PC-9 (cell line): ENCODE measurements around the gene CHST1. TPM values are rescaled to one million over a fixed set of nuclear protein-coding genes. Genes with fewer than 3 reads are reported as not detected.

Source experiments
- BruUV-seq: library from RNA; stranded (reverse); fragments of 400-500 nt; replicated peaks from 2 replicates; lab custom pipeline; 2021; lab: Mats Ljungman, UMichigan
- CTCF ChIA-PET: fragments of 300-600 bp; sonication (Branson Sonifier 250); formaldehyde crosslinking; loops from one replicate; lab custom pipeline; 2022; ENCODE audit warnings: antibody characterized with exemption; lab: Charles Lee
- POLR2A ChIA-PET: fragments of 300-600 bp; sonication (Branson Sonifier 250); formaldehyde crosslinking; loops from one replicate; lab custom pipeline; 2022; ENCODE audit warnings: antibody characterized with exemption; ENCODE audit not compliant: unreplicated experiment; lab: Charles Lee
- DNase-seq, 2 experiments: peaks; one replicate each; pipeline versions ENCODE4 v3.0.0 to v3.0.0-alpha.2; 2015 to 2022; ENCODE audit warnings: mixed read lengths in 1 of 2
- H2AFZ ChIP-seq: fragments of 200-600 bp; sonication (generic); 2 replicates; pipeline ENCODE4 v1.8.1; 2017; ENCODE audit warnings: antibody characterized with exemption
- H3F3A ChIP-seq: fragments of 200-600 bp; sonication (generic); 2 replicates; pipeline ENCODE4 v1.8.1; 2017; ENCODE audit warnings: antibody characterized with exemption, mild to moderate bottlenecking, low read depth; ENCODE audit not compliant: insufficient read depth
- H3K27ac ChIP-seq: fragments of 200-600 bp; sonication (generic); 2 replicates; pipeline ENCODE4 v1.6.1; 2016; ENCODE audit warnings: mixed run types
- H3K27me3 ChIP-seq: fragments of 200-600 bp; sonication (generic); 2 replicates; pipeline ENCODE4 v1.6.1; 2016; ENCODE audit warnings: low read depth, mixed run types; ENCODE audit not compliant: insufficient read depth
- H3K36me3 ChIP-seq: fragments of 200-600 bp; sonication (generic); 2 replicates; pipeline ENCODE4 v1.6.1; 2016; ENCODE audit warnings: low read depth, mixed run types
- H3K4me1 ChIP-seq: fragments of 200-600 bp; sonication (generic); replicated peaks from 2 replicates; pipeline ENCODE4 v1.6.1; 2016; ENCODE audit warnings: mixed run types; ENCODE audit not compliant: insufficient read depth
- H3K4me2 ChIP-seq: fragments of 200-600 bp; sonication (generic); 2 replicates; pipeline ENCODE4 v1.6.1; 2017; ENCODE audit warnings: mixed run types
- H3K4me3 ChIP-seq: fragments of 200-600 bp; sonication (generic); 2 replicates; pipeline ENCODE4 v1.6.1; 2016; ENCODE audit warnings: mixed run types
- H3K79me2 ChIP-seq: fragments of 200-600 bp; sonication (generic); 2 replicates; pipeline ENCODE4 v1.6.1; 2017; ENCODE audit warnings: low read depth, mixed run types
- H3K9me2 ChIP-seq: fragments of 200-600 bp; sonication (generic); 2 replicates; pipeline ENCODE4 v1.8.1; 2017; ENCODE audit warnings: mild to moderate bottlenecking; ENCODE audit not compliant: insufficient read depth
- H3K9me3 ChIP-seq: fragments of 200-600 bp; sonication (generic); 2 replicates; pipeline ENCODE4 v1.8.1; 2016; ENCODE audit warnings: low read depth; ENCODE audit not compliant: insufficient read depth
- H4K20me1 ChIP-seq: fragments of 200-600 bp; sonication (generic); 2 replicates; pipeline ENCODE4 v1.8.1; 2017; ENCODE audit not compliant: insufficient read depth
- CTCF ChIP-seq: fragments of 200-600 bp; sonication (generic); conservative IDR thresholded peaks from 2 replicates; pipeline ENCODE4 v1.6.1; 2017; ENCODE audit warnings: mixed run types, antibody characterized with exemption, mild to moderate bottlenecking, moderate library complexity
- EZH2 ChIP-seq: fragments of 200-600 bp; sonication (generic); IDR thresholded peaks from 2 replicates; pipeline ENCODE4 v1.8.0; 2017; ENCODE audit warnings: antibody characterized with exemption, low read depth
- intact Hi-C: fragments of 100-400 bp; cut with micrococcal nuclease; formaldehyde crosslinking; loops from one replicate; pipeline ENCODE4 v1.10.0; 2022; ENCODE audit not compliant: unreplicated experiment
- total RNA-seq: library from RNA; stranded (reverse); gene quantifications from 2 replicates; pipeline ENCODE4 v1.2.3, GENCODE V29; 2021

The CHST1 gene
- total RNA-seq, 1 experiment from 2014 or later: not detected

- TF ChIP-seq CTCF: no peak
- TF ChIP-seq EZH2: no peak
- CTCF ChIA-PET: no interaction called here
- H3K9me2 ChIP-seq: no peaks in the 10 kb centered on the region; the same call in 1 of the 2 replicates
Measured at GRCh38 chr11:45609902-45610301, 55.5 kb downstream of the CHST1 start.

DNA sequence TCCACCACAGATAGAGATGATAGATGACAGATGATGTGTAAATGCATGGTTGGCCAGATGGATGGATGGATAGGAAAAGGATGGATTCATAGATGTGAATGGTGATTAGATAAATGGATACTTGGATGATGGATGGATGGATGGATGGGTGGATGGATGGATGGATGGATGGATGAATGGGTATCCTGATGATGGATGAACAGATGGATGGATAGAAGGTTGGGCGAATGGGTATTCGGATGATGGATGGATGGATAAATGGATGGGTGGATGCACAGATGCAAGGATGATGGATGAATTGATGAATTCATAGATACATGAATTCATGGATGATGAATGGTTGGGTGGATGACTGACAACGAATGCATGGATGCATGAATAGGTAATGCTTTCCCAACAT lies 56.1 kb downstream of the CHST1 start:
- ChIA-PET CTCF (no interaction called here), POLR2A (no interaction called here)
- Histone ChIP-seq H3K27ac (no peak overlapping the region), H4K20me1 (no peaks in the 10 kb centered on the region), H3K9me2 (no peaks in the 10 kb centered on the region; the same call in 1 of the 2 replicates), H3K9me3 (no peaks in the 10 kb centered on the region), H3K79me2 (no peaks in the 10 kb centered on the region), H3K4me3 (no peak overlapping the region), H3K4me1 (no peaks in the 10 kb centered on the region), H3K4me2 (no peak overlapping the region), H3K36me3 (no peaks in the 10 kb centered on the region), H2AFZ (no peak overlapping the region), H3K27me3 (peaks cover 32% of the 10 kb centered on the region), H3F3A (no peaks in the 10 kb centered on the region)
- intact Hi-C loops: no loop called here
- no peak for DNase-seq
- no TSS peak for BruUV-seq
- TF ChIP-seq CTCF (no peak), EZH2 (no peak)

More at GRCh38 chr11:45609902-45610301, 55.5 kb downstream of the CHST1 start:
- H3K27me3 ChIP-seq: peaks cover 28% of the 10 kb centered on the region
- no peak overlapping the region for H2AFZ ChIP-seq
- no peak overlapping the region for H3K4me2 ChIP-seq
- intact Hi-C loops: no loop called here
- H3F3A ChIP-seq: no peaks in the 10 kb centered on the region
- H3K4me1 ChIP-seq: no peaks in the 10 kb centered on the region
- no peaks in the 10 kb centered on the region for H4K20me1 ChIP-seq
- DNase-seq: no peak
- H3K9me3 ChIP-seq: no peaks in the 10 kb centered on the region
- POLR2A ChIA-PET: no interaction called here
- no peak overlapping the region for H3K4me3 ChIP-seq
- H3K27ac ChIP-seq: no peak overlapping the region
- BruUV-seq: no TSS peak
- no peaks in the 10 kb centered on the region for H3K79me2 ChIP-seq
- no peaks in the 10 kb centered on the region for H3K36me3 ChIP-seq

DNA sequence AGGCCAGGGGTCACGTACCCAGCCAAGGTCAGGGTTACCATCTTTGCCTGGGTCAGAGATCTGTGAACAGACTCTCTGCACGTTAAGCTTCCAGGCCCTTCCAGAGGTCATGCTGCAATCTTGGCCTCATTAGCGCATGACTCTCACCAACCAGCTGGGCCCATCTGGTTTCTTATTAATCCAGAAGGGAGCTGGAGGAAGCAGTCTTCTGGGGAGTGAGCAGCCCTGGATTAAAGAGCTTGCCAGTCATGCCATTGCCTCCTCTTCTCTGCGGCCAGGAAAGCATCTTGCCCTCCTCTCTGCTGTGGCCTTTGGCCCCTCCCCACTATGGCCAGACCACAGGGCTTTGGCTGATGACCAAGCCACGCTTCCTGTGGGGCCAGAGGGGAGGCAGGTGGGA lies 57.4 kb downstream of the CHST1 start:
- POLR2A ChIA-PET: no interaction called here

More for the DNA sequence above, 57.4 kb downstream of the CHST1 start:
- no peak for TF ChIP-seq CTCF
- H3K4me3 ChIP-seq: no peak overlapping the region
- H3K36me3 ChIP-seq: no peaks in the 10 kb centered on the region
- H3K9me3 ChIP-seq: no peaks in the 10 kb centered on the region
- no peaks in the 10 kb centered on the region; the same call in 1 of the 2 replicates for H3K9me2 ChIP-seq
- H3K27me3 ChIP-seq: peaks cover 45% of the 10 kb centered on the region
- H3K4me1 ChIP-seq: no peaks in the 10 kb centered on the region
- no peak overlapping the region for H2AFZ ChIP-seq
- CTCF ChIA-PET: no interaction called here
- no TSS peak for BruUV-seq
- no peaks in the 10 kb centered on the region for H3F3A ChIP-seq
- H4K20me1 ChIP-seq: no peaks in the 10 kb centered on the region
- H3K4me2 ChIP-seq: no peak overlapping the region
- H3K79me2 ChIP-seq: no peaks in the 10 kb centered on the region
- H3K27ac ChIP-seq: no peak overlapping the region
- intact Hi-C loops: no loop called here
- no peak for DNase-seq
